ENCODE measurements around the gene ERAP2. TPM values are rescaled to one million over a fixed set of nuclear protein-coding genes. Genes with fewer than 3 reads are reported as not detected.

Gene ERAP2
- total and polyA plus RNA-seq, 10 of the 15 experiments (the other 5 are each of a cell fraction or from before 2014, with no cell fraction given), result 4.0 to 28.7 (median 11.7) TPM

GRCh38 chr5:96931605-96932004, 55.3 kb downstream of the ERAP2 start (continued):
- TF ChIP-seq RELB (IDR thresholded peaks at IDR 0.05; ENCODE audit: low read depth), result peak; percentile 54; the same call in 1 of the 2 replicates
- no peak for TF ChIP-seq ZBTB40 (IDR thresholded peaks at IDR 0.05; ENCODE audit: borderline replicate concordance)
- no peak for TF ChIP-seq STAT1 (conservative IDR thresholded peaks at IDR 0.05)
- no peak for TF ChIP-seq ZBTB11 (CRISPR knock-in tag; IDR thresholded peaks at IDR 0.05)
- TF ChIP-seq DPF2 (IDR thresholded peaks at IDR 0.05), result no peak
- no peak for TF ChIP-seq REST (IDR thresholded peaks at IDR 0.05; ENCODE audit: low read depth, low read length)
- TF ChIP-seq EED (IDR thresholded peaks at IDR 0.05; ENCODE audit: low read depth), result no peak
- no peak for TF ChIP-seq E2F8 (IDR thresholded peaks at IDR 0.05; ENCODE audit: low read depth, partially characterized antibody)
- TF ChIP-seq ZNF207 (IDR thresholded peaks at IDR 0.05; ENCODE audit: borderline replicate concordance), result no peak
- TF ChIP-seq EGR1 (IDR thresholded peaks at IDR 0.05; ENCODE audit: borderline replicate concordance in 1 of 2, low read depth in 2 of 2, low read length in 2 of 2), result no peak
- peak; percentile 60; the same call in 1 of the 2 replicates for TF ChIP-seq SPI1 (IDR thresholded peaks at IDR 0.05; ENCODE audit: borderline replicate concordance, insufficient read depth, low read depth, low read length)

All from GM12878 (cell line).